ENCODE results near the gene LINC00632.

DNA sequence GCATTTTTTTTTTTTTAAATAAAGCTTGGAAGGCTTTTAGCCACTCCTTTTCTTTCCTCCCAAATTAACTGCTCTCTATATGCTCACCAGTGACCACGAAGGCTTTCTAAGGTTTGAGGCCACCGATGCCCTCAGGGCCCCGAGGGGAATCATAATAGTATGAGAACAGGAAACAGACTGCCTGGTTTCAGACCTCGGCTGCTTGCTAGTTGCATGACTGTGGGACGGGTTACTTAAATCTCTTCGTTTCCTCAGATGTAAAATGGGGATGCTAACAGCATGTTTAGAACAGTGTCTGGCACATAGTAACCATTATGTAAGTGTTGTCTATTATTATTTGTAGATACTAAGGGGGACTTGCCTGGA is 3.6 kb downstream of the LINC00632 start:
- TF ChIP-seq, protein P1, sequence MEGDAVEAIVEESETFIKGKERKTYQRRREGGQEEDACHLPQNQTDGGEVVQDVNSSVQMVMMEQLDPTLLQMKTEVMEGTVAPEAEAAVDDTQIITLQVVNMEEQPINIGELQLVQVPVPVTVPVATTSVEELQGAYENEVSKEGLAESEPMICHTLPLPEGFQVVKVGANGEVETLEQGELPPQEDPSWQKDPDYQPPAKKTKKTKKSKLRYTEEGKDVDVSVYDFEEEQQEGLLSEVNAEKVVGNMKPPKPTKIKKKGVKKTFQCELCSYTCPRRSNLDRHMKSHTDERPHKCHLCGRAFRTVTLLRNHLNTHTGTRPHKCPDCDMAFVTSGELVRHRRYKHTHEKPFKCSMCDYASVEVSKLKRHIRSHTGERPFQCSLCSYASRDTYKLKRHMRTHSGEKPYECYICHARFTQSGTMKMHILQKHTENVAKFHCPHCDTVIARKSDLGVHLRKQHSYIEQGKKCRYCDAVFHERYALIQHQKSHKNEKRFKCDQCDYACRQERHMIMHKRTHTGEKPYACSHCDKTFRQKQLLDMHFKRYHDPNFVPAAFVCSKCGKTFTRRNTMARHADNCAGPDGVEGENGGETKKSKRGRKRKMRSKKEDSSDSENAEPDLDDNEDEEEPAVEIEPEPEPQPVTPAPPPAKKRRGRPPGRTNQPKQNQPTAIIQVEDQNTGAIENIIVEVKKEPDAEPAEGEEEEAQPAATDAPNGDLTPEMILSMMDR (IDR thresholded peaks at IDR 0.05), result no peak
- TF ChIP-seq EP300 (IDR thresholded peaks at IDR 0.05) (no peak), POLR2A (IDR thresholded peaks at IDR 0.05) (no peak)
